Ovary (tissue), 3 donors: ENCODE results near the gene ATG2A.

Experiments used
- CTCF ChIP-seq, 3 donors: fragments of 450-650 bp in 2 of 3; fragments of 200-600 bp in 1 of 3; IDR thresholded peaks; one replicate each; pipeline versions ENCODE4 v1.5.1 to v1.8.0; 2016 to 2022; ENCODE audit warnings: antibody characterized with exemption in 3 of 3, mild to moderate bottlenecking in 1 of 3
- POLR2A ChIP-seq: fragments of 450-650 bp; IDR thresholded peaks from one replicate; pipeline ENCODE4 v1.6.1; 2017; ENCODE audit warnings: antibody characterized with exemption, mild to moderate bottlenecking, moderate library complexity
- donor health status: DM: no; HTN: no; CAD: no.

GRCh38 chr11:64878494-64879243, 38.3 kb downstream of the ATG2A start, which contains the start of gene EHD1:
- TF ChIP-seq CTCF (IDR thresholded peaks at IDR 0.05) (peak; percentile 55 to 81 (median 73)), POLR2A (peak; percentile 92)
